HEK293T (cell line): Measurements from ENCODE around the gene TBC1D22A.
A peak's percentile ranks its signal among the peaks of the same experiment; 100 is the strongest.

ENCODE experiments used
- CTCF ChIA-PET: fragments of 350-600 bp; formaldehyde crosslinking; extraction: SDS; loops from one replicate; lab custom pipeline; 2021; ENCODE audit warnings: antibody characterized with exemption, inconsistent platforms; lab: Yijun Ruan, JAX
- POLR2A ChIA-PET: fragments of 350-600 bp; formaldehyde crosslinking; extraction: SDS; loops from one replicate; lab custom pipeline; 2020; ENCODE audit warnings: antibody characterized with exemption, inconsistent platforms; lab: Yijun Ruan, JAX
- DNase-seq: peaks from one replicate; pipeline ENCODE4 v3.0.0; 2012; ENCODE audit warnings: mixed read lengths; ENCODE audit errors: extremely low spot score
- ARNT ChIP-seq: fragments of 450-650 bp; IDR thresholded peaks from 2 replicates; pipeline ENCODE4 v1.6.1; 2017; ENCODE audit warnings: mild to moderate bottlenecking
- BHLHE40 ChIP-seq: fragments of 450-650 bp; IDR thresholded peaks from 2 replicates; pipeline ENCODE4 v1.6.1; 2016; ENCODE audit warnings: mild to moderate bottlenecking, moderate library complexity, borderline replicate concordance
- CTBP1 ChIP-seq: fragments of 450-650 bp; IDR thresholded peaks from 2 replicates; pipeline ENCODE4 v1.6.1; 2016; ENCODE audit warnings: borderline replicate concordance
- ELF4 ChIP-seq: fragments of 450-650 bp; IDR thresholded peaks from 2 replicates; pipeline ENCODE4 v1.6.1; 2017; ENCODE audit warnings: antibody characterized with exemption
- FOXA1 ChIP-seq: fragments of 450-650 bp; IDR thresholded peaks from 2 replicates; pipeline ENCODE4 v1.6.1; 2016; ENCODE audit warnings: mild to moderate bottlenecking
- FOXK2 ChIP-seq: fragments of 450-650 bp; IDR thresholded peaks from 2 replicates; pipeline ENCODE4 v1.6.1; 2016; ENCODE audit warnings: mild to moderate bottlenecking
- FOXM1 ChIP-seq: fragments of 450-650 bp; IDR thresholded peaks from 2 replicates; pipeline ENCODE4 v1.6.1; 2017; ENCODE audit warnings: mild to moderate bottlenecking, borderline replicate concordance
- HDGF ChIP-seq: fragments of 450-650 bp; IDR thresholded peaks from 2 replicates; pipeline ENCODE4 v1.6.1; 2017; ENCODE audit warnings: antibody characterized with exemption, borderline replicate concordance
- L3MBTL2 ChIP-seq: fragments of 450-650 bp; conservative IDR thresholded peaks from 2 replicates; pipeline ENCODE4 v1.6.1; 2016; ENCODE audit warnings: mild to moderate bottlenecking
- LEF1 ChIP-seq: fragments of 450-650 bp; IDR thresholded peaks from 2 replicates; pipeline ENCODE4 v1.6.1; 2017; ENCODE audit warnings: mild to moderate bottlenecking, borderline replicate concordance
- NFRKB ChIP-seq: fragments of 450-650 bp; IDR thresholded peaks from 2 replicates; pipeline ENCODE4 v1.6.1; 2016; ENCODE audit warnings: mild to moderate bottlenecking, moderate library complexity
- SP1 ChIP-seq: fragments of 450-650 bp; IDR thresholded peaks from 2 replicates; pipeline ENCODE4 v1.6.1; 2017
- SUZ12 ChIP-seq: fragments of 450-650 bp; IDR thresholded peaks from 2 replicates; pipeline ENCODE4 v1.6.1; 2016; ENCODE audit warnings: mild to moderate bottlenecking
- TARDBP ChIP-seq: fragments of 450-650 bp; IDR thresholded peaks from 2 replicates; pipeline ENCODE4 v1.6.1; 2016
- ZNF384 ChIP-seq: fragments of 450-650 bp; IDR thresholded peaks from 2 replicates; pipeline ENCODE4 v1.6.1; 2016
- TF ChIP-seq, protein P1 (sequence below): fragments of 450-650 bp; IDR thresholded peaks from 2 replicates; pipeline ENCODE4 v1.6.1; 2016

The TBC1D22A gene

DNA sequence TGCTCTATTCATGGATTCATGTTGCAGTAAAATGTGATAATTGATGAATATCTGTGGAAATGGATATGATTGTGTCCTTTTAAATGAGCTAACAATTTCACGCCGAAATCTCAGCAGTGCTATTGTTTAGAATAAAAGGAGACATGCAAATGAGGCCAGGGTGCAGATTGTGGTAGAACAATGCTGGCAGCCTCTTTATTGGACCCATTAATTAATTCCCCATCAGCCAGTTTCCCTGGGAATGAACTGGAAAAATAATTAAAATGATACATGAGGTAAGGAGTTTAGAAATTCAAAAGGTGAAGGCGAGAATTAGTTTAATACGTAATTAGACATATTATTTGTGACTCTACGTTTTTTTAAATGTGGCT, 306.2 kb downstream of the TBC1D22A start:
- CTCF ChIA-PET, result no interaction called here
- DNase-seq, result no peak
- POLR2A ChIA-PET, result no interaction called here
- TF ChIP-seq, protein P1, sequence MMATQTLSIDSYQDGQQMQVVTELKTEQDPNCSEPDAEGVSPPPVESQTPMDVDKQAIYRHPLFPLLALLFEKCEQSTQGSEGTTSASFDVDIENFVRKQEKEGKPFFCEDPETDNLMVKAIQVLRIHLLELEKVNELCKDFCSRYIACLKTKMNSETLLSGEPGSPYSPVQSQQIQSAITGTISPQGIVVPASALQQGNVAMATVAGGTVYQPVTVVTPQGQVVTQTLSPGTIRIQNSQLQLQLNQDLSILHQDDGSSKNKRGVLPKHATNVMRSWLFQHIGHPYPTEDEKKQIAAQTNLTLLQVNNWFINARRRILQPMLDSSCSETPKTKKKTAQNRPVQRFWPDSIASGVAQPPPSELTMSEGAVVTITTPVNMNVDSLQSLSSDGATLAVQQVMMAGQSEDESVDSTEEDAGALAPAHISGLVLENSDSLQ, result no peak
- TF ChIP-seq LEF1, result no peak

DNA sequence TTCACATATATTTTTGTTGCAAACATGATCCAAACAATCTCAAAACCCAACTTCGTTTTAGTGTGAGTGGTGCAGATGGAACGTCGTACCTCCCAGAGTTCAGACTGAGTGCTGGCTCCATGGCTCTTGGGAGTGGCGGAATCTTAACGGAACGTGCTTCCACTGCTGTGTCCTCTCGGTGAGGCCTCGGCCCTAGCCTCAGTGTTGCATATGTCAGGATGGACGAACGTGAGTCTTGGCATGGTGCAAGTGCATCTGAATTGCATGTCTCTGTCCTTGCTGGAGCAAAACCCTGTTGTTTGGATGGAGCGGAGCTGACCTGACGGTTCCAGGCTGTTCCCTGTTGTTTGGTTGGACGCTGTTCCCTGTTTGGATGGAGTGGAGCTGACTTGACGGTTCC, 306.8 kb downstream of the TBC1D22A start:
- DNase-seq, result no peak
- ChIA-PET CTCF (no interaction called here), POLR2A (no interaction called here)
- no peak for TF ChIP-seq SUZ12
- no peak for TF ChIP-seq HDGF
- no peak for TF ChIP-seq FOXK2
- no peak for TF ChIP-seq LEF1
- TF ChIP-seq ZNF384, result no peak
- TF ChIP-seq, protein P1, result no peak
- TF ChIP-seq L3MBTL2, result no peak
- TF ChIP-seq FOXM1, result no peak
- TF ChIP-seq ELF4, result no peak
- no peak for TF ChIP-seq NFRKB
- no peak for TF ChIP-seq CTBP1
- no peak for TF ChIP-seq BHLHE40
- no peak for TF ChIP-seq ARNT
- no peak for TF ChIP-seq TARDBP
- TF ChIP-seq SP1, result no peak
- no peak for TF ChIP-seq FOXA1

DNA sequence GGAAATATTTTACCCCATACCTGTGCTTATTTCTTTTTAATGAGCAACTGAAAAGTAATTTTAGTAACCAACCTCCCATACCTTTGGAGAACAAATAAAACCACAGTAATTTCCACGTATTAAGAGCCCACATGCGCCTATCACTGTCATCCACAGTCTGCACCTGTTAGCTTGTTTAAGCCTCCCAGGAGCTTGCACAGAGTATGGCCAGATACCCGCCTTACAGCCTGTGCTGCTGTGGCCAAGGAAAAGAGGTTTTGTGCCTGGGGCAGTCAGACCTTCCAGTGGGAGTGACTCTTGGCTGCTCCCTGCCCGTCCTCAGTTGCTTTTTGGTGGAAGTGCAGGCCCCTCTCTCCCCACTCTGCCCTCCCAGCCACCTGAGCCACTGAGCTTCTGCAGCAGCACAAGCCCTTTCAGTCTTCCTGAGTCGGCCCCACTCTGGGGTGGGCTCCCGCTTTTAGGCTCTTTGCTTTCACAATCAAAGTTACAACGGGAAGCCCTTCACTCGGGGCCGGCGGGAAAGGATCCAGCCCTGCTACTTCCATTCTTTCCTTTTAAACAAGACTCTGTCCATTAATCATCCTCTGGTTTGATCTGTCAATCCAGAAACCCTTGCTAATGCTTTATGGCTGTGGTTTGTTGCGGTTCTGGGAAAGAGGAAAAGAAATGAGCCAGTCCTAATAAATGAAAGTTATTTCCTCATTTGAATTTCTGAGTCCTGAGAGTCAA, 308.8 kb downstream of the TBC1D22A start:
- ChIA-PET POLR2A (no interaction called here), CTCF (no interaction called here)
- no peak for DNase-seq
- TF ChIP-seq, protein P1, result peak; percentile 69
- TF ChIP-seq FOXM1, result no peak
- TF ChIP-seq HDGF, result no peak
- no peak for TF ChIP-seq ELF4
- no peak for TF ChIP-seq FOXA1
- no peak for TF ChIP-seq CTBP1

DNA sequence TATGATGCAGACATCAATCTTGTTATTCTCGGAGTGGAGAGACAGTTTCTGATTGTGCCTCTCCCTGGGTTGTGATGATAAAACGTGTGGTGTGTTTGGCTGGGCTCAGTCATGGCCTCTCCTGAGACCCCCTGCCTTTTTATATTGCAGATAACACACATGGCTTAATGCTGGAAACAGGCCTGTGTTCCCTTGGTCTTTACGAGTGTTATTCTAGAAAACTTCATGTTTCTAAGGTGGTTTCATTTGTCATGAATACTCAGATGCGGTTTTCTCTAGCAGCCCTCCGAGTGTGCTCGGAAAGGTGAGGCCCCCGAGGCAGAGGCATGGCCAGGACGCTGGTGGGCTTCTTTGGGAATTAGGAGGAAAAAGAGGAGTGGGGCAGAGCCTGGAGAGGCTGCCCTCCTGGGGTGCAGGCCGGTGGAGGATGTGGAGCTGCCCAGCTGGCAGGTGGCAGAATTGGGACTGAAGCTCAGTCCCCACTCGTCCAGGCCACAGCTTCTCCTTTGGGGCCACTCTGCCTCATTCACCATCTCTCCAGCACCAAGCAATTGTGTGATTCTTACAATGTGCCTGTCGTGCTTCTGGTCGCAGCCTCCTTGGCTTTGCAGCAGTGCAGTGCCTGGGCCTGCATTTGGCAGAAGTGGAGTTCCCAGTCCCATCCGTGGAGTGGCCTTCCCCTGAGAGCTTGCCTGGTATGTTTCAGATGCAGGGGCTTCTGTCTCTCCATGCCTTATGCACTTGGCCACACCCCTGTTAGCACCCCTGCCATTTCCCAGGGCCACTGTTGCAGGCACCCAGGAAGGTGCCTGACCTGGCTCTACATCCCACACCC, 309.6 kb downstream of the TBC1D22A start:
- TF ChIP-seq BHLHE40 (no peak), CTBP1 (no peak), LEF1 (no peak), ELF4 (no peak), ZNF384 (no peak), SUZ12 (no peak)
- POLR2A ChIA-PET, result no interaction called here
- CTCF ChIA-PET, result no interaction called here
- no peak for DNase-seq

DNA sequence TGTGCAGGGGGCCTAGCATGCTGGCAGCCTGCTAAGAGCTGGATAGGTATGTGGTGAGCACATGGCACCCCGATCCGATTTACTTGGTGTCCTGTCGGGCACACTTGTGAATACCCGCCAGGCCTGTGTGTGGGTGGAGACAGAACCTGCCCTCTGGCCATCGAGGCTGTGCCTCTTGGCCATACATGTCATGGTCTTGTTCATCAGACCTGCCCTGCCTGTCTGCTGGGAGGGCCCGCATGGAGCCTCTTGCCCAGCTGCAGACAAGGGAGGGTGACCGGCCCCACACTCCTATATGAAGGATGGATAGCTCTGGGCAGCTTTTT, 310.2 kb downstream of the TBC1D22A start:
- ChIA-PET CTCF (no interaction called here), POLR2A (no interaction called here)

DNA sequence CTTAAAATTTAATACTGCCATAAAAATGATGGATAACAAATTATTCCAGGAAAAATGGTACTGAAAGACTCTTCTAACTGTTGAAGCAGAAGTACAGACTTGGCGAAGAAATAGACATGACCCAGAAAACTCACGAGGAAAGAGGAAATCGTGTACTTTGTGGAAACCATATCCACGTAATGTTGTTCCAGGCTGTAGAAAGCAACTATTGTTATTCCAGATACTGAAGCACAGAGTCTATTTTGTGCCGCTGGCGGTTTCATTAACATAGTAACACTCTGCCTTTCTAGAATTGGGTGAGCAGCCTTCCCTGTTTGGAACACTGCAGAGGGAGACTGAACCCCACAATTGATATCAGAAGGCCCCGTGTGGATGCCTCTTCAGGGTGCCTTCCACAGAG, 310.6 kb downstream of the TBC1D22A start:
- CTCF ChIA-PET, result no interaction called here
- TF ChIP-seq ZNF384 (no peak), FOXK2 (no peak), ELF4 (no peak), CTBP1 (no peak), SUZ12 (no peak), FOXA1 (no peak)
- DNase-seq, result no peak
- POLR2A ChIA-PET, result no interaction called here

More for the DNA sequence above, 310.2 kb downstream of the TBC1D22A start:
- DNase-seq, result no peak
- TF ChIP-seq BHLHE40 (no peak), SP1 (no peak), FOXK2 (no peak), HDGF (no peak), L3MBTL2 (no peak), ELF4 (no peak), NFRKB (no peak)

DNA sequence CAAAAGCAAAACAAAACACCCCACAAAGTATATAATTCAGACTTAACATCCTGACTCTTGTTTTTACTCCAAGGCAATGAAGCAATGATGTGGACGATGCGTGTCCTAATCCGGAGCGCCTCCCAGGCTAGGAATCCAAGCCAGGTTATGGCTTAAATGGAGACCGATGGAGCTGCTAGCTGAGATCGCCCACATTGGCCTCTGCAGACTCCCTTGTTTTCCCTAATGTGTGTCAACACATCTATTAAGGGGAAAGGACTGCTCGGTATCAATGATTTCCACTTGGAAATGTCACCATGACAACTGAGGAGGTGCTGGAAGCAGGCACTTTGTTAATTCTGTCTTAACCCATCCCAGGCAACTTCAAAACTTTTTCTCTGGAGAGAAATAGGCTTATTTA, 311.7 kb downstream of the TBC1D22A start:
- TF ChIP-seq, protein P1, result no peak
- TF ChIP-seq TARDBP, result no peak
- TF ChIP-seq CTBP1, result no peak
- TF ChIP-seq FOXA1, result no peak
- TF ChIP-seq L3MBTL2, result no peak
- no peak for TF ChIP-seq ARNT
- no peak for TF ChIP-seq BHLHE40
- TF ChIP-seq FOXK2, result no peak
- TF ChIP-seq FOXM1, result no peak
- no peak for TF ChIP-seq LEF1
- no peak for TF ChIP-seq NFRKB
- TF ChIP-seq ZNF384, result no peak
- no peak for TF ChIP-seq SUZ12
- no peak for TF ChIP-seq SP1
- no peak for TF ChIP-seq HDGF
- TF ChIP-seq ELF4, result no peak
- no peak for DNase-seq
- CTCF ChIA-PET, result no interaction called here
- POLR2A ChIA-PET, result no interaction called here
